H54 (cell line): Measurements from ENCODE around the gene GPATCH2L.

Experiments
- DNase-seq: peaks from one replicate; pipeline ENCODE4 v3.0.0; 2011; ENCODE audit warnings: low spot score, mixed read lengths; ENCODE audit not compliant: insufficient read length
- FAIRE-seq: peaks from 3 replicates; lab custom pipeline; 2011; peaks lifted over from hg19 to GRCh38; lab: Jason Lieb, UNC
- POLR2A ChIP-seq: IDR thresholded peaks from 2 replicates; pipeline ENCODE4 v1.6.1; 2011; ENCODE audit warnings: low read depth, mild to moderate bottlenecking, low read length

GPATCH2L gene

GRCh38 chr14:76196980-76197695, 45.4 kb downstream of the GPATCH2L start:
- DNase-seq = no peak

GRCh38 chr14:76201162-76201561, 49.4 kb downstream of the GPATCH2L start:
- no peak for TF ChIP-seq POLR2A
- FAIRE-seq (peak; percentile 80), DNase-seq (peak; percentile 21)

More at GRCh38 chr14:76196980-76197695, 45.4 kb downstream of the GPATCH2L start:
- FAIRE-seq = no peak
- TF ChIP-seq POLR2A = no peak

- FAIRE-seq (peak; percentile 96), DNase-seq (peak; percentile 53)
- TF ChIP-seq POLR2A = no peak
Observed at GRCh38 chr14:76203086-76204001, 51.6 kb downstream of the GPATCH2L start.

- FAIRE-seq (no peak), DNase-seq (no peak)
- TF ChIP-seq POLR2A = no peak
Observed at GRCh38 chr14:76204461-76205230, 52.9 kb downstream of the GPATCH2L start.

- DNase-seq (no peak), FAIRE-seq (no peak)
- TF ChIP-seq POLR2A = no peak
Observed at GRCh38 chr14:76205708-76206107, 54.0 kb downstream of the GPATCH2L start.

- DNase-seq (no peak), FAIRE-seq (no peak)
- no peak for TF ChIP-seq POLR2A
Observed at GRCh38 chr14:76208340-76208739, 56.6 kb downstream of the GPATCH2L start.

GRCh38 chr14:76212242-76212641, 60.5 kb downstream of the GPATCH2L start:
- no peak for TF ChIP-seq POLR2A
- FAIRE-seq (no peak), DNase-seq (no peak)

- DNase-seq = no peak
- no peak for TF ChIP-seq POLR2A
- FAIRE-seq = no peak
Observed at GRCh38 chr14:76217179-76217578, 65.5 kb downstream of the GPATCH2L start.

GRCh38 chr14:76218662-76219061, 66.9 kb downstream of the GPATCH2L start:
- TF ChIP-seq POLR2A = no peak
- DNase-seq = no peak
- FAIRE-seq = no peak

- DNase-seq = no peak
- TF ChIP-seq POLR2A = no peak
- FAIRE-seq = no peak
Observed at GRCh38 chr14:76219873-76220272, 68.2 kb downstream of the GPATCH2L start.

- DNase-seq (peak; percentile 15), FAIRE-seq (peak; percentile 41)
Observed at GRCh38 chr14:76227450-76228050, 75.8 kb downstream of the GPATCH2L start.

GRCh38 chr14:76228138-76228537, 76.4 kb downstream of the GPATCH2L start:
- FAIRE-seq = no peak
- no peak for TF ChIP-seq POLR2A
- no peak for DNase-seq

More at GRCh38 chr14:76227450-76228050, 75.8 kb downstream of the GPATCH2L start:
- TF ChIP-seq POLR2A = no peak

GRCh38 chr14:76232800-76233199, 81.1 kb downstream of the GPATCH2L start:
- FAIRE-seq = no peak
- TF ChIP-seq POLR2A = no peak
- DNase-seq = no peak
